Gastroesophageal sphincter (tissue), 3 donors: ENCODE measurements around the gene APOBEC3A.

ENCODE experiments used
- CTCF ChIP-seq, 4 experiments: fragments of 200-600 bp in 2 of 4; fragments of 450-650 bp in 2 of 4; sonication (generic) in 1 of 4; IDR thresholded peaks; one replicate each; pipeline ENCODE4 v1.5.1; 2017 to 2019; ENCODE audit warnings: antibody characterized with exemption in 4 of 4, mild to moderate bottlenecking in 2 of 4, moderate library complexity in 2 of 4
- POLR2A ChIP-seq, 2 donors: fragments of 450-650 bp; IDR thresholded peaks; one replicate each; pipeline ENCODE4 v1.6.1; 2017; ENCODE audit warnings: antibody characterized with exemption in 2 of 2, mild to moderate bottlenecking in 2 of 2, moderate library complexity in 1 of 2

DNA sequence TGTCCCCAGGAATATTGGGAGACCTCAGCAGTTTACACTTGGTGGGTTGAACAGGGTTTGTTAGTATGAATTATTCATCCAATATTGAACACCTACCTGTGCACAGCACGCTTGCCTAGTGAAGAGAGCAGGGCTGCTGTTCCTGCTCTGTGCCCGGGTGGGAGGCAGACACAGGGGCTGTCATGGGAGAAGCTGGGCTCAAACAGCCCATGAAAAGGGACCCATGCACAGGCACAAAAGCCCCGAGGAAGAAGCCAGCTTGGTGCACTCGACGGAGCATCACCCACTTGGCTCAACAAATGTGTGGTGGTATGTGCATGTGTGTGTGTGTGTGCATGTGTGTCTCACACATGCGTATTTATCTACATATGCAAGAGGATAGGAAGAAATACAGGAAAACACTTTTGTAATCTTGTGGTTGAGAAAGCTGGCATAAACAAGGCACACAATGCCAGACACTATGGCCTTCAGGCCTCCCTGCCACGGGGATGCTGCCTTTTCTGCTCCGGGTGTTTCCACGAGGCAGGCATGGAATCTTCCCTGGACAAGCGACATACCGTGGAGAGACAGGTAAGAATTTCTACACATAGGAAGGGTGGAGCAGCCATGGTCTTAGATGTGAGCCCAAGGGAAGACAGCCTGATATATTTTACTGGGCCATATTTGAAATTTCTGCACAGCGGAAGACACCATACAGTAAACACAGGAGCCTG is 5.0 kb upstream of the APOBEC3A start:
- no peak for TF ChIP-seq CTCF (IDR thresholded peaks at IDR 0.05)
- TF ChIP-seq POLR2A (IDR thresholded peaks at IDR 0.05): no peak
